ENCODE measurements around the gene SREBF1.

Gene SREBF1

GRCh38 chr17:17774009-17774881, 62.5 kb downstream of the SREBF1 start:
- DNase-seq = no peak

GRCh38 chr17:17772231-17772630, 64.6 kb downstream of the SREBF1 start:
- no peak for DNase-seq

- no peak for DNase-seq
Measured at GRCh38 chr17:17771498-17772201, 65.1 kb downstream of the SREBF1 start.

- DNase-seq = no peak
Measured at GRCh38 chr17:17770632-17771044, 66.1 kb downstream of the SREBF1 start.

GRCh38 chr17:17769869-17770631, 66.7 kb downstream of the SREBF1 start:
- DNase-seq = no peak

GRCh38 chr17:17768424-17769088, 68.2 kb downstream of the SREBF1 start:
- no peak for DNase-seq

GRCh38 chr17:17767887-17768418, 68.8 kb downstream of the SREBF1 start:
- no peak for DNase-seq

GRCh38 chr17:17767154-17767869, 69.5 kb downstream of the SREBF1 start:
- DNase-seq = no peak

- DNase-seq = no peak
Measured at GRCh38 chr17:17766744-17767120, 70.1 kb downstream of the SREBF1 start.

GRCh38 chr17:17766077-17766743, 70.6 kb downstream of the SREBF1 start:
- DNase-seq = no peak

- DNase-seq = no peak
Measured at GRCh38 chr17:17765359-17766076, 71.3 kb downstream of the SREBF1 start.

GRCh38 chr17:17763734-17764133, 73.1 kb downstream of the SREBF1 start:
- DNase-seq = no peak

GRCh38 chr17:17763136-17763535, 73.7 kb downstream of the SREBF1 start:
- DNase-seq = no peak

- DNase-seq = no peak
Measured at GRCh38 chr17:17762744-17763105, 74.1 kb downstream of the SREBF1 start.

Data from stimulated activated CD4-positive, alpha-beta T cell treated with anti-CD3 and anti-CD28 coated beads, Interleukin-2, amount 100 ng/mL, for 24 hours (primary cell).